ENCODE measurements around the gene CD160.
"Not testable (repeated sequence)": the region's sequence is repeated elsewhere in the genome, so short reads cannot be mapped to it uniquely, and the experiment has no call there.

Gene CD160

GRCh38 chr1:145759721-145760120 is 40.4 kb downstream of the CD160 start:
- DNase-seq = no peak

GRCh38 chr1:145760395-145760949 is 41.2 kb downstream of the CD160 start:
- DNase-seq = not testable (repeated sequence)

GRCh38 chr1:145761498-145761897 is 42.2 kb downstream of the CD160 start:
- not testable (repeated sequence) for DNase-seq

GRCh38 chr1:145762001-145762400 is 42.7 kb downstream of the CD160 start:
- DNase-seq = not testable (repeated sequence)

- not testable (repeated sequence) for DNase-seq
Measured at GRCh38 chr1:145764231-145764940, 45.1 kb downstream of the CD160 start.

- not testable (repeated sequence) for DNase-seq
Measured at GRCh38 chr1:145765127-145765526, 45.8 kb downstream of the CD160 start.

- DNase-seq = not testable (repeated sequence)
Measured at GRCh38 chr1:145765585-145766360, 46.5 kb downstream of the CD160 start.

GRCh38 chr1:145766926-145767325 is 47.6 kb downstream of the CD160 start:
- not testable (repeated sequence) for DNase-seq

GRCh38 chr1:145768004-145768403 is 48.7 kb downstream of the CD160 start:
- DNase-seq = not testable (repeated sequence)

GRCh38 chr1:145771056-145771455 is 51.8 kb downstream of the CD160 start:
- DNase-seq = no peak

- DNase-seq = no peak
Measured at GRCh38 chr1:145773423-145773822, 54.1 kb downstream of the CD160 start.

GRCh38 chr1:145777357-145778145 is 58.3 kb downstream of the CD160 start:
- no peak for DNase-seq

- DNase-seq = no peak
Measured at GRCh38 chr1:145778146-145778540, 58.8 kb downstream of the CD160 start.

GRCh38 chr1:145782272-145783099 is 63.2 kb downstream of the CD160 start:
- DNase-seq = no peak

GRCh38 chr1:145784409-145784808 is 65.1 kb downstream of the CD160 start:
- DNase-seq = no peak

- no peak for DNase-seq
Measured at GRCh38 chr1:145785547-145785946, 66.2 kb downstream of the CD160 start.

GRCh38 chr1:145786271-145786670 is 67.0 kb downstream of the CD160 start:
- no peak for DNase-seq

- DNase-seq = no peak
Measured at GRCh38 chr1:145788580-145788979, 69.3 kb downstream of the CD160 start.

Data from hematopoietic multipotent progenitor cell treated with erythropoietin and hydrocortisone succinate and interleukin-3 and kit ligand, for 8 days (in vitro differentiated cells).